DND-41 (cell line): ENCODE measurements around the gene ENTR1.

Experiments used
- ATAC-seq: fragments of 200-7000 bp; cut with Tn5 transposase; 3 replicates; pipeline ENCODE4 v1.9.1; 2021; ENCODE audit warnings: low read depth; ENCODE audit not compliant: insufficient read depth
- DNase-seq: peaks from one replicate; pipeline ENCODE4 v3.0.0-alpha.2; 2020
- H2AFZ ChIP-seq: 2 replicates; pipeline ENCODE4 v1.6.0; 2012; ENCODE audit warnings: low read depth, low read length
- H3K27ac ChIP-seq: 2 replicates; pipeline ENCODE4 v1.5.1; 2012; ENCODE audit warnings: low read length, inconsistent platforms
- H3K27me3 ChIP-seq: fragments of 200-600 bp; sonication (generic); 2 replicates; pipeline ENCODE4 v1.6.0; 2012; ENCODE audit warnings: low read length, mild to moderate bottlenecking, inconsistent platforms; ENCODE audit not compliant: insufficient read depth, poor library complexity
- H3K36me3 ChIP-seq: 2 replicates; pipeline ENCODE4 v1.5.1; 2012; ENCODE audit warnings: low read length, inconsistent platforms; ENCODE audit not compliant: insufficient read depth
- H3K4me1 ChIP-seq: 2 replicates; pipeline ENCODE4 v1.5.1; 2012; ENCODE audit warnings: mild to moderate bottlenecking, low read length; ENCODE audit not compliant: insufficient read depth
- H3K4me2 ChIP-seq: 2 replicates; pipeline ENCODE4 v1.6.0; 2012; ENCODE audit warnings: mild to moderate bottlenecking, moderate library complexity, low read length, inconsistent platforms; ENCODE audit not compliant: insufficient read depth
- H3K4me3 ChIP-seq, 2 experiments: fragments of 200-600 bp in 1 of 2; shearing (Covaris generic) in 1 of 2; 2 replicates each; pipeline ENCODE4 v1.5.1; 2012 to 2016; ENCODE audit warnings: inconsistent platforms in 2 of 2, low read length in 2 of 2, mild to moderate bottlenecking in 2 of 2, low read depth in 1 of 2, moderate library complexity in 1 of 2
- H3K79me2 ChIP-seq: 2 replicates; pipeline ENCODE4 v1.6.0; 2012; ENCODE audit warnings: low read length, inconsistent platforms; ENCODE audit not compliant: insufficient read depth
- H3K9ac ChIP-seq: 2 replicates; pipeline ENCODE4 v1.6.0; 2012; ENCODE audit warnings: low read depth, mild to moderate bottlenecking, inconsistent platforms, low read length, moderate library complexity
- H3K9me3 ChIP-seq: 2 replicates; pipeline ENCODE4 v1.5.1; 2012; ENCODE audit warnings: low read length, moderate library complexity, mild to moderate bottlenecking, inconsistent platforms; ENCODE audit not compliant: insufficient read depth, severe bottlenecking
- H4K20me1 ChIP-seq: 2 replicates; pipeline ENCODE4 v1.6.0; 2012; ENCODE audit warnings: low read length; ENCODE audit not compliant: insufficient read depth
- CTCF ChIP-seq: IDR thresholded peaks from 2 replicates; pipeline ENCODE4 v1.5.1; 2012; ENCODE audit warnings: borderline replicate concordance, low read length, moderate library complexity, mild to moderate bottlenecking; ENCODE audit not compliant: poor library complexity, severe bottlenecking; ENCODE audit errors: extremely low read depth
- EZH2 ChIP-seq: IDR thresholded peaks from 3 replicates; pipeline ENCODE4 v1.6.1; 2012; ENCODE audit warnings: borderline replicate concordance, low read depth, mild to moderate bottlenecking, moderate library complexity, low read length, inconsistent platforms; ENCODE audit not compliant: severe bottlenecking

ENTR1 gene

GRCh38 chr9:136456258-136456657 lies 45.8 kb upstream of the ENTR1 start:
- H2AFZ ChIP-seq, result no peak overlapping the region
- H3K27me3 ChIP-seq, result no peaks in the 10 kb centered on the region
- no peak overlapping the region for H3K27ac ChIP-seq
- no peak for TF ChIP-seq EZH2
- TF ChIP-seq CTCF, result no peak
- DNase-seq, result no peak
- peaks cover 13% of the 10 kb centered on the region; the same call in 1 of the 2 replicates for H4K20me1 ChIP-seq
- H3K4me3 ChIP-seq, result no peak overlapping the region
- H3K4me2 ChIP-seq, result no peak overlapping the region
- H3K36me3 ChIP-seq, result peaks cover 84% of the 10 kb centered on the region
- H3K4me1 ChIP-seq, result no peaks in the 10 kb centered on the region
- no peaks in the 10 kb centered on the region for H3K9me3 ChIP-seq
- ATAC-seq, result no peak
- no peaks in the 10 kb centered on the region for H3K79me2 ChIP-seq
- no peak overlapping the region for H3K9ac ChIP-seq

GRCh38 chr9:136455043-136456002 lies 44.9 kb upstream of the ENTR1 start:
- H3K27me3 ChIP-seq, result no peaks in the 10 kb centered on the region
- H3K9me3 ChIP-seq, result no peaks in the 10 kb centered on the region
- DNase-seq (no peak), ATAC-seq (peak; percentile 14; the same call in 1 of the 3 replicates)
- no peak overlapping the region for H2AFZ ChIP-seq
- no peak overlapping the region for H3K4me2 ChIP-seq
- peaks cover 17% of the 10 kb centered on the region for H4K20me1 ChIP-seq
- no peaks in the 10 kb centered on the region for H3K79me2 ChIP-seq
- peaks cover 85% of the 10 kb centered on the region for H3K36me3 ChIP-seq
- H3K4me1 ChIP-seq, result no peaks in the 10 kb centered on the region
- TF ChIP-seq EZH2, result no peak
- no peak for TF ChIP-seq CTCF
- H3K4me3 ChIP-seq, result no peak overlapping the region
- no peak overlapping the region for H3K27ac ChIP-seq
- H3K9ac ChIP-seq, result no peak overlapping the region

GRCh38 chr9:136454026-136454796 lies 43.8 kb upstream of the ENTR1 start:
- Histone ChIP-seq H2AFZ (no peak overlapping the region), H3K79me2 (no peaks in the 10 kb centered on the region), H3K36me3 (peaks cover 87% of the 10 kb centered on the region), H4K20me1 (peaks cover 17% of the 10 kb centered on the region), H3K4me1 (no peaks in the 10 kb centered on the region), H3K27me3 (no peaks in the 10 kb centered on the region), H3K9ac (no peak overlapping the region), H3K27ac (no peak overlapping the region), H3K4me2 (no peak overlapping the region), H3K4me3 (no peak overlapping the region), H3K9me3 (no peaks in the 10 kb centered on the region)
- no peak for DNase-seq
- no peak for TF ChIP-seq EZH2
- no peak for TF ChIP-seq CTCF
- ATAC-seq, result no peak
